Ishikawa (cell line): ENCODE data around the gene CYP39A1.

ENCODE experiments used
- CEBPB ChIP-seq: IDR thresholded peaks from 2 replicates; pipeline ENCODE4 v1.6.1; 2012
- CREB1 ChIP-seq: IDR thresholded peaks from 2 replicates; pipeline ENCODE4 v1.6.1; 2012; ENCODE audit warnings: low read depth
- EGR1 ChIP-seq: IDR thresholded peaks from 2 replicates; pipeline ENCODE4 v1.6.1; 2012
- EP300 ChIP-seq: IDR thresholded peaks from 2 replicates; pipeline ENCODE4 v1.6.1; 2012; ENCODE audit warnings: borderline replicate concordance
- FOXM1 ChIP-seq: IDR thresholded peaks from 2 replicates; pipeline ENCODE4 v1.6.1; 2012; ENCODE audit warnings: low read depth, borderline replicate concordance
- NFIC ChIP-seq: IDR thresholded peaks from 2 replicates; pipeline ENCODE4 v1.6.1; 2012
- RAD21 ChIP-seq: IDR thresholded peaks from 2 replicates; pipeline ENCODE4 v1.6.1; 2012; ENCODE audit warnings: low read depth
- REST ChIP-seq: IDR thresholded peaks from 2 replicates; pipeline ENCODE4 v1.6.1; 2012; ENCODE audit warnings: low read depth, mild to moderate bottlenecking
- TAF1 ChIP-seq: IDR thresholded peaks from 2 replicates; pipeline ENCODE4 v1.6.1; 2012; ENCODE audit warnings: low read depth, mild to moderate bottlenecking
- TCF12 ChIP-seq: IDR thresholded peaks from 2 replicates; pipeline ENCODE4 v1.6.1; 2012; ENCODE audit warnings: low read depth
- TEAD4 ChIP-seq: IDR thresholded peaks from 2 replicates; pipeline ENCODE4 v1.6.1; 2012
- USF1 ChIP-seq: IDR thresholded peaks from 2 replicates; pipeline ENCODE4 v1.6.1; 2012
- YY1 ChIP-seq: IDR thresholded peaks from 2 replicates; pipeline ENCODE4 v1.6.1; 2012; ENCODE audit warnings: low read depth
- ZBTB7A ChIP-seq: IDR thresholded peaks from 2 replicates; pipeline ENCODE4 v1.6.1; 2012; ENCODE audit warnings: low read depth
- TF ChIP-seq, protein P1 (sequence below): IDR thresholded peaks from 2 replicates; pipeline ENCODE4 v1.6.1; 2012

The CYP39A1 gene

DNA sequence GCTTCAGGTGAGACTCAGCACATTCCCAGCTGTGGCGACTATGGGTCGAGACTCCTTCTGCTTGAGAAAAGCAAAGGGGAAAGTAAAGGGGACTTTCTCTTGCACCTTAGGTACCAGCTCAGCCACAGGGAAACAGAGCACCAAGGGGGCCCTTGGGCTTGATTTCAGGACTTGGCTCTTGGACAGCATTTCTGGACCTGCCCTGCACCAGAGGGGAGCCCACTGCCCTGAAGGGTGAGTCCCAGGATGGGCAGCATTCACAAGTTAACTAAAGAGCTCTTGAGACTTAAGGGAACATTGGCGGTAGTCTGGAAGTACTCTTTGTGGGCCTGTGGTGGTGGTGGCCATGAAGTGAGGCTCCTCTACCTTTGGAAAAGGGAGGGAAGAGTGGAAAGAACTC is 111.1 kb downstream of the CYP39A1 start:
- peak; percentile 61 for TF ChIP-seq REST
- TF ChIP-seq EP300 = no peak

- TF ChIP-seq USF1 = no peak
- TF ChIP-seq TAF1 = no peak
- no peak for TF ChIP-seq EP300
- no peak for TF ChIP-seq ZBTB7A
- TF ChIP-seq TCF12 = no peak
- no peak for TF ChIP-seq CREB1
- no peak for TF ChIP-seq NFIC
- TF ChIP-seq EGR1 = no peak
- TF ChIP-seq, protein P1, sequence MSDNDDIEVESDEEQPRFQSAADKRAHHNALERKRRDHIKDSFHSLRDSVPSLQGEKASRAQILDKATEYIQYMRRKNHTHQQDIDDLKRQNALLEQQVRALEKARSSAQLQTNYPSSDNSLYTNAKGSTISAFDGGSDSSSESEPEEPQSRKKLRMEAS = no peak
- TF ChIP-seq REST = no peak
- no peak for TF ChIP-seq FOXM1
- no peak for TF ChIP-seq TEAD4
- no peak for TF ChIP-seq CEBPB
- no peak for TF ChIP-seq RAD21
- no peak for TF ChIP-seq YY1
These were observed 112.8 kb downstream of the CYP39A1 start for GRCh38 chr6:46539866-46540265.

DNA sequence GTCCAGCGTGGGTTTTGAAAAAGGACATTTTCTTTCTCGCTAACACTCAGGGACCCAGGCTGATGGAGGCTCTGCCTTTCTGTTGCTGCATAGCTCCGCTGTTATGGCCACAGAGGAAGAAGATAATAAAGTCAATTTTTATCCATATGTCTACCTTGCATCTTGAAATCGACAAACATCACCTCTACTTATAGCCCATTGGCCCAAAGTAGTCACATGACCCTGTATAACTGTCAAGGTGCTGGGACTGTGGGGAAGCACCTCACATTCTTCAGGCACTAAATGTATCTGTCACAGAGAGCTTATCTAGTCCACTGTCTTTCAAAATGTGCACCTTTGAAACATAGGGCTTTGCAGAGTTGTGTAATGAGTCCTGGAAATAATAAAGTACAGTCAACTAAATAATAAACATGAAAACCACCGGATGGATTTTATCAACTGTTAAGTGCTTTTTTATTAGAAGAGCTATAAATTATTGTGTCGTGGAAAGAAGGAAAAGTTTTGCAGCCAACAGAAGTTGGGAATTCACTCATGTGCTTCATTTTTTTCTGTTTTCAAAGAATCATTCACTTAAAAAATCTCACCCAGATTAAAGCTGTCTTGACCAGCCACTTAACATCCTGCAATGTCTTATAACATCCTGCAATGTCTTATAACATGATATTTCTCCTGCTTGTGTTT is 113.7 kb downstream of the CYP39A1 start:
- peak; percentile 26; the same call in 1 of the 2 replicates for TF ChIP-seq USF1
- TF ChIP-seq EGR1 = no peak

- TF ChIP-seq, protein P1 = no peak
- TF ChIP-seq FOXM1 = no peak
- TF ChIP-seq TEAD4 = no peak
- no peak for TF ChIP-seq USF1
- TF ChIP-seq EGR1 = no peak
- no peak for TF ChIP-seq CEBPB
- no peak for TF ChIP-seq NFIC
- no peak for TF ChIP-seq YY1
- no peak for TF ChIP-seq TCF12
- TF ChIP-seq REST = no peak
- TF ChIP-seq ZBTB7A = no peak
- TF ChIP-seq EP300 = no peak
- no peak for TF ChIP-seq CREB1
- TF ChIP-seq RAD21 = no peak
These were observed 121.7 kb downstream of the CYP39A1 start for GRCh38 chr6:46530896-46531295.
